HepG2 (cell line): ENCODE results near the gene PDE4D. TPM values are rescaled to one million over a fixed set of nuclear protein-coding genes. Genes with fewer than 3 reads are reported as not detected.
A peak's percentile ranks its signal among the peaks of the same experiment; 100 is the strongest.

Source experiments
- ATAC-seq: fragments of 200-7000 bp; cut with Tn5 transposase; 3 replicates; pipeline ENCODE4 v1.9.1; 2020; ENCODE audit warnings: mild to moderate bottlenecking, moderate library complexity
- BruUV-seq: library from RNA; stranded (reverse); fragments of 400-500 nt; replicated peaks from 2 replicates; lab custom pipeline; 2021; lab: Mats Ljungman, UMichigan
- CTCF ChIA-PET: fragments of 300-600 bp; formaldehyde crosslinking; extraction: SDS; loops from one replicate; lab custom pipeline; 2021; ENCODE audit warnings: low total read pairs, inconsistent platforms, low intra/inter-chr PET ratio; lab: Yijun Ruan, JAX
- POLR2A ChIA-PET: fragments of 350-600 bp; sonication (Branson Sonifier 250); formaldehyde crosslinking; loops from one replicate; lab custom pipeline; 2020; ENCODE audit warnings: antibody characterized with exemption, inconsistent platforms; lab: Yijun Ruan, JAX
- DNase-seq: peaks from one replicate; pipeline ENCODE4 v3.0.0-alpha.2; 2015; ENCODE audit warnings: low spot score
- FAIRE-seq: peaks from 3 replicates; lab custom pipeline; 2011; peaks lifted over from hg19 to GRCh38; lab: Jason Lieb, UNC
- H2AFZ ChIP-seq: one replicate; pipeline ENCODE4 v1.6.1; 2011; ENCODE audit warnings: low read length, inconsistent platforms
- H3K27ac ChIP-seq: fragments of 300-600 bp; 3 replicates; pipeline ENCODE4 v1.8.0; 2011; ENCODE audit warnings: mixed run types, mild to moderate bottlenecking, mixed read lengths, low read length, inconsistent platforms; ENCODE audit not compliant: insufficient read depth; ENCODE audit errors: extremely low read length
- H3K27me3 ChIP-seq, 2 experiments: fragments of 200-600 bp in 1 of 2; 2 replicates in 1 of 2; 3 replicates in 1 of 2; pipeline versions ENCODE4 v1.6.0 to v1.8.0; 2011; ENCODE audit warnings: low read length in 2 of 2, mild to moderate bottlenecking in 2 of 2, moderate library complexity in 2 of 2, inconsistent platforms in 1 of 2; ENCODE audit not compliant: insufficient read depth in 2 of 2, control insufficient read depth in 1 of 2
- H3K36me3 ChIP-seq, 2 experiments: fragments of 200-600 bp in 1 of 2; replicated peaks in 1 of 2; 2 replicates in 1 of 2; 3 replicates in 1 of 2; pipeline versions ENCODE4 v1.5.1 to v1.8.0; 2011; ENCODE audit warnings: low read length in 2 of 2, inconsistent platforms in 1 of 2; ENCODE audit not compliant: insufficient read depth in 2 of 2, control insufficient read depth in 1 of 2
- H3K4me1 ChIP-seq: 2 replicates; pipeline ENCODE4 v1.5.1; 2012; ENCODE audit warnings: low read length, inconsistent platforms; ENCODE audit not compliant: insufficient read depth
- H3K4me2 ChIP-seq: 2 replicates; pipeline ENCODE4 v1.6.0; 2011; ENCODE audit warnings: low read depth, low read length, inconsistent platforms
- H3K4me3 ChIP-seq, 3 experiments: fragments of 200-600 bp in 1 of 3; sonication (generic), shearing (Covaris generic) in 1 of 3; replicated peaks in 1 of 3; 2 replicates each; pipeline ENCODE4 v1.5.1; 2011 to 2016; ENCODE audit warnings: low read length in 3 of 3, inconsistent platforms in 2 of 3, low read depth in 2 of 3, mild to moderate bottlenecking in 2 of 3, control low read depth in 1 of 3, mixed read lengths in 1 of 3; ENCODE audit not compliant: insufficient read depth in 1 of 3
- H3K79me2 ChIP-seq: one replicate; pipeline ENCODE4 v1.6.1; 2011; ENCODE audit warnings: low read length, inconsistent platforms; ENCODE audit not compliant: insufficient read depth
- H3K9ac ChIP-seq: 2 replicates; pipeline ENCODE4 v1.6.0; 2011; ENCODE audit warnings: mild to moderate bottlenecking, low read depth, low read length, inconsistent platforms; ENCODE audit not compliant: insufficient read depth
- H3K9me3 ChIP-seq: 2 replicates; pipeline ENCODE4 v1.5.1; 2012; ENCODE audit warnings: mild to moderate bottlenecking, low read length
- H4K20me1 ChIP-seq: 2 replicates; pipeline ENCODE4 v1.6.0; 2011; ENCODE audit warnings: inconsistent platforms, mild to moderate bottlenecking, low read length, moderate library complexity; ENCODE audit not compliant: insufficient read depth
- CBX1 ChIP-seq: IDR thresholded peaks from one replicate; pipeline ENCODE4 v1.6.1; 2016; ENCODE audit warnings: antibody characterized with exemption, low read depth
- CCDC6 ChIP-seq: sonication (generic); formaldehyde crosslinking; IDR thresholded peaks from 2 replicates; pipeline ENCODE4 v1.8.1; 2022; ENCODE audit warnings: mild to moderate bottlenecking, missing genetic modification reagents, moderate library complexity
- CTCF ChIP-seq: sonication (generic); formaldehyde crosslinking; IDR thresholded peaks from 2 replicates; pipeline ENCODE4 v1.5.0; 2020; ENCODE audit warnings: mild to moderate bottlenecking, missing genetic modification reagents, moderate library complexity
- MBNL3 ChIP-seq: fragments of 250-450 bp; sonication (Bioruptor Pico); conservative IDR thresholded peaks from 2 replicates; pipeline ENCODE4 v1.8.0; 2022; ENCODE audit warnings: mild to moderate bottlenecking, inconsistent platforms
- SMC3 ChIP-seq: IDR thresholded peaks from 2 replicates; pipeline ENCODE4 v1.6.1; 2011; ENCODE audit warnings: low read length, improper control_type of control experiment
- STAG1 ChIP-seq: sonication (generic); formaldehyde crosslinking; IDR thresholded peaks from 2 replicates; pipeline ENCODE4 v1.4.0; 2020; ENCODE audit warnings: missing genetic modification reagents
- ZHX1 ChIP-seq: sonication (generic); formaldehyde crosslinking; IDR thresholded peaks from 2 replicates; pipeline ENCODE4 v1.8.1; 2022; ENCODE audit warnings: low read depth, mild to moderate bottlenecking, missing genetic modification reagents
- WGBS: methylation state at CpG from one replicate; pipeline ENCODE4 v1.1.6; 2017; ENCODE audit warnings: low lambda C conversion rate; 5-methylcytosine and 5-hydroxymethylcytosine counted together
- in situ Hi-C: cut with HindIII; loops from 2 replicates; pipeline ENCODE4 v1.10.0; 2017; ENCODE audit warnings: low pct_unique_long_range_greater_than_20kb; ENCODE audit not compliant: extremely low pct_ligation_motif_present
- intact Hi-C: fragments of 100-400 bp; cut with micrococcal nuclease; formaldehyde crosslinking; loops from one replicate; pipeline ENCODE4 v1.10.0; 2022; ENCODE audit not compliant: unreplicated experiment
- polyA plus RNA-seq, 8 experiments: library from polyadenylated mRNA; depleted of rRNA in 3 of 8; stranded (reverse) in 7 of 8; unstranded in 1 of 8; fragments of >200 nt; fragmentation: Illumina TruSeq in 4 of 8; extraction: Trizol in 4 of 8; gene quantifications; 2 replicates each; pipeline versions ENCODE4 v1.2.1 to v1.2.3, GENCODE V29; 2011 to 2016; ENCODE audit warnings: low read depth in 4 of 8, missing spikeins in 1 of 8, mixed read lengths in 1 of 8; ENCODE audit not compliant: insufficient read depth in 1 of 8
- total RNA-seq, 5 experiments: library from RNA; depleted of rRNA; stranded (reverse); fragments of >200 nt; fragmentation: Illumina TruSeq; extraction: Trizol; gene quantifications; 2 replicates each; pipeline ENCODE4 v1.2.3, GENCODE V29; 2016; ENCODE audit warnings: low read depth in 1 of 5

PDE4D gene
- total and polyA plus RNA-seq, 2 of the 13 experiments (the other 11 are each of a cell fraction or from before 2014, with no cell fraction given): 7.0 to 12.2 TPM

- TF ChIP-seq CTCF (CRISPR knock-in tag) (peak; percentile 64), STAG1 (CRISPR knock-in tag) (peak; percentile 57), SMC3 (peak; percentile 19; the same call in 1 of the 2 replicates), CBX1 (no peak)
- TF ChIP-seq, all 625 proteins: peak for 3
- in situ Hi-C loops: no loop called here
- Histone ChIP-seq H3K27me3 (no peaks in the 10 kb centered on the region), H3K36me3 (no peaks in the 10 kb centered on the region), H4K20me1 (no peaks in the 10 kb centered on the region), H2AFZ (no peak overlapping the region), H3K4me2 (no peak overlapping the region), H3K27ac (no peak overlapping the region), H3K9me3 (no peaks in the 10 kb centered on the region), H3K79me2 (no peaks in the 10 kb centered on the region), H3K9ac (no peak overlapping the region), H3K4me1 (no peaks in the 10 kb centered on the region), H3K4me3 (no peak overlapping the region)
- POLR2A ChIA-PET: no interaction called here
- 66% methylated on average over 4 of the region's 4 CpGs for WGBS
- FAIRE-seq: no peak
- DNase-seq: peak; percentile 15
- CTCF ChIA-PET: no interaction called here
- BruUV-seq: no TSS peak
- 0 out of 3 replicates have a peak, but pooled peaks have one; percentile 51 for ATAC-seq
- intact Hi-C loops: loop anchor here (5.0 kb wide), 1 partner anchor 217 kb away; no protein-coding TSS in a partner anchor
These were observed 168.8 kb downstream of the PDE4D start for GRCh38 chr5:59724482-59725391.

GRCh38 chr5:59722874-59723273 is 170.7 kb downstream of the PDE4D start:
- intact Hi-C loops: loop anchor here (5.0 kb wide), 1 partner anchor 216 kb away; no protein-coding TSS in a partner anchor
- Histone ChIP-seq H2AFZ (no peak overlapping the region), H3K9ac (no peak overlapping the region), H3K4me2 (no peak overlapping the region), H3K27me3 (no peaks in the 10 kb centered on the region), H3K79me2 (no peaks in the 10 kb centered on the region)
- TF ChIP-seq MBNL3: no peak
- no peak for TF ChIP-seq ZHX1 (CRISPR knock-in tag)
- TF ChIP-seq CCDC6: no peak
- TF ChIP-seq, all 625 proteins: peak for 0
- Histone ChIP-seq H3K27ac (no peak overlapping the region), H3K4me1 (no peaks in the 10 kb centered on the region), H4K20me1 (no peaks in the 10 kb centered on the region), H3K9me3 (no peaks in the 10 kb centered on the region), H3K4me3 (no peak overlapping the region), H3K36me3 (no peaks in the 10 kb centered on the region)
- in situ Hi-C loops: no loop called here
- DNase-seq (no peak), ATAC-seq (no peak), FAIRE-seq (no peak)
- ChIA-PET CTCF (no interaction called here), POLR2A (no interaction called here)
- 52% methylated on average over 2 of the region's 2 CpGs for whole genome bisulfite sequencing
- BruUV-seq: no TSS peak
